Measurements from ENCODE around the gene SEC24B.

Gene SEC24B

DNA sequence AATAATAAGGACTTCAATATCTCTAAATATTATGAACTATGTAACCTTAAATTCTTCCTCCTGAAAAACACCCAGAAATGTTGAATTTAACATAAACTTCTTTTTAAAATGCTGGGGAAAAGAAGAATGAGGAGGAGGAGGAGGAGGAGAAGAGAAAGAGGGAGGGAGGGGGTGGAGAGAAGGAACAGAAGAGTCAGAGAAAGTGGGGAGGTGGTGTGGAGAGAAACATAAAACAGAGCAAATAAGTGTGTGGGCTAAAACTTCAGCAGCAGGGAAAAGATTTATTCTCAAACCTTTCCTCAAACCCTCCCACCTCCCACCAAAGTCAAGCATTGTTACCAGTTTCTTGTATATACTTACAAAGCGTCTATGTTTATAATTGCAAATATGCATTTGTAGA, 34.7 kb upstream of the SEC24B start:
- no peak for DNase-seq (ENCODE audit: low read depth)
- TF ChIP-seq, protein P1, sequence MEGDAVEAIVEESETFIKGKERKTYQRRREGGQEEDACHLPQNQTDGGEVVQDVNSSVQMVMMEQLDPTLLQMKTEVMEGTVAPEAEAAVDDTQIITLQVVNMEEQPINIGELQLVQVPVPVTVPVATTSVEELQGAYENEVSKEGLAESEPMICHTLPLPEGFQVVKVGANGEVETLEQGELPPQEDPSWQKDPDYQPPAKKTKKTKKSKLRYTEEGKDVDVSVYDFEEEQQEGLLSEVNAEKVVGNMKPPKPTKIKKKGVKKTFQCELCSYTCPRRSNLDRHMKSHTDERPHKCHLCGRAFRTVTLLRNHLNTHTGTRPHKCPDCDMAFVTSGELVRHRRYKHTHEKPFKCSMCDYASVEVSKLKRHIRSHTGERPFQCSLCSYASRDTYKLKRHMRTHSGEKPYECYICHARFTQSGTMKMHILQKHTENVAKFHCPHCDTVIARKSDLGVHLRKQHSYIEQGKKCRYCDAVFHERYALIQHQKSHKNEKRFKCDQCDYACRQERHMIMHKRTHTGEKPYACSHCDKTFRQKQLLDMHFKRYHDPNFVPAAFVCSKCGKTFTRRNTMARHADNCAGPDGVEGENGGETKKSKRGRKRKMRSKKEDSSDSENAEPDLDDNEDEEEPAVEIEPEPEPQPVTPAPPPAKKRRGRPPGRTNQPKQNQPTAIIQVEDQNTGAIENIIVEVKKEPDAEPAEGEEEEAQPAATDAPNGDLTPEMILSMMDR (conservative IDR thresholded peaks at IDR 0.05; ENCODE audit: low read depth, low read length): no peak

DNA sequence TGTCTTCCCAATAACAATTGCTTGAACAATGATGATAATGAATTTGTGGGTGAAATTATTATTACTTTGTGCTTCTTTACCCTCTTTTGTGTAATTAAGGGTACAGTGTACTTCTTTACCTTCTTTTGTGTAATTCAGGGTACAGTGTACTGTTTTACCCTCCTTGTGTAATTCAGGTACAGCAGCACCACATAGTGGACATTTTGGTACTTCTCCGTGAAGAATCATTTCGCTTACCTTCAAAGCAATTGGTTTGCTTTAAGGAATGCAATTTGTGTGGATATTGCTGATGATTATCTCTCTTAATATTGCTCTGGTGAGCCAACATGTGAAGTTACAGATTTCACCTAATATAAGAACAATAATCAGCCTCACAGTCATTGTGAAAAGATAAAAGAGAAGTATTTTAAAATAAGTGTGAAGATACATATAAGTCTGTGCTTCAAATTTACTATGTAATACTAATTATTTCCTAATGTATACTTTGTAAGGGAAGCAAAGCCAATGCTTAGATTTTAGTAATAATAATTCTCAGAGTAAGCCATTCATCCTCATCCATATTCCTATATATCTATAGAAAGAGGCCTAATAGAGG, 27.2 kb upstream of the SEC24B start:
- DNase-seq (ENCODE audit: low read depth): peak; percentile 29
- H3K4me3 ChIP-seq (ENCODE audit: low read length): no peak overlapping the region
- TF ChIP-seq, protein P1 (conservative IDR thresholded peaks at IDR 0.05; ENCODE audit: low read depth, low read length): peak; percentile 76

More for the DNA sequence above, 34.7 kb upstream of the SEC24B start:
- H3K4me3 ChIP-seq (ENCODE audit: low read length): no peak overlapping the region

DNA sequence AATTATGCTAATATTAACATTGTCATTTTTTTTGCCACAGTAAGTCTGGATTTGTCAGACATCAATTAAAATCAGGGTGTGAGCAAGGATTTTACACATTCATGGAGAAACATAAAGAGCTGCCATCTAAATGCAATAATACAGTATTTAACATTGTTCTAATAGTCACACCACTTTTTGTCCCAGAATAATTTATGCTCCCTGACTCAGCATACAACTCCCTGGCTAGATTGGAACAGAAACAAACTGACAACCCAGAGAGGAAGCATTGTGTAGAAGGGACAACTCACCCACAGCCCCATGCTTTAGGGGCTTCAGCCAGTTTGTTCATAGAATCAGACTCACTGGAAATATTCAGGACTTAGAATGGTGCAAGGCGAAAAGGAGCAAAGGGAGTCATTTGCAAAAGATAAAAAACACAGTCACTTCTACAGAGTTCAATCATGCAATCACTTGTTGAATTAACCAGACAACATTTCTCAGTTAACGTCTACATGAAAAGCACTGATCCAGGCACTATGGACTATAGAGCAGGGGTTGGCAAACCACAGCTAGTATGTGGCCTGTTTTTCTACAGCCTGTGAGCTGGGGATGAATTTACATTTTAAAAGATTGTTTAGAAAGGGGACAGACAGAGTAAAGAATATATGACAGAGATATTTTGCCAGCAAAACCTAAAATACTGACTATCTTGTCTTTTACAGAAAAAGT, 26.4 kb upstream of the SEC24B start:
- no peak overlapping the region for H3K4me3 ChIP-seq (ENCODE audit: low read length)
- TF ChIP-seq, protein P1 (conservative IDR thresholded peaks at IDR 0.05; ENCODE audit: low read depth, low read length): no peak
- no peak for DNase-seq (ENCODE audit: low read depth)

DNA sequence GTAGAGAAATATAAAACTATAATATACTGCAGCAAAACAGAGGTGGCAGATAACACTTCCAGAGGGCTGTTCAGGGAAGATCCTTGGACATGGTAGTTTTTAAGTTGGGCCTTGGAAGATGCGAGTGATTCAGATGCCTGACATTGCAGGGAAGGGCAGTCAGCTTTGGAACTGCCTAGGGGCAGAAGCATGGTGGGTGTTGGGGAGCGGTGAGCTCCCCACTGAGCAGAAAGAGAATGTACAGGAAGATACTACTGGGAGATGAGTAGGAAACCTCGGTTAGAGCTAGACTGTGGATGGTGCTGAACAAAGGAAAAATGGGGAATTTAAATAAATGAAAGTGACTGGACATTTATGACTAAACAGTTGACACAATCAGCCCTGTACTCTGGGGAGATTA, 24.9 kb upstream of the SEC24B start:
- H3K4me3 ChIP-seq (ENCODE audit: low read length): no peak overlapping the region
- TF ChIP-seq, protein P1 (conservative IDR thresholded peaks at IDR 0.05; ENCODE audit: low read depth, low read length): no peak
- no peak for DNase-seq (ENCODE audit: low read depth)

DNA sequence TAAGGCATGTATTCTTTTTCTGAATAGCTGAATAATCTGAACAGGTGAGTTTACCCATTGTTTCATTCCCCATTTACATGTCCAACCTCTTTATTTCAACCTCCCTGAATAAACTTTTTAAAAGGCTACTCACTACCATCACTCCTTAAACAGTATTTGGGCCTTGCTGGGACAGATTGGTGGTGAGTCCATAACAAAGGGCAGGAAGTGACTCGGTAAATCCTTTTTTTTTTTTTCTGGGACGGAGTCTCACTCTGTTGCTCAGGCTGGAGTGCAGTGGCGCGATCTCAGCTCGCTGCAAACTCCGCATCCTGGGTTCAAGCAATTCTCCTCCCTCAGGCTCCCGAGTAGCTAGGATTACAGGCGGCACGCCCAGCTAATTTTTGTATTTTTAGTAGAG, 23.4 kb upstream of the SEC24B start:
- no peak for DNase-seq (ENCODE audit: low read depth)
- no peak overlapping the region for H3K4me3 ChIP-seq (ENCODE audit: low read length)
- TF ChIP-seq, protein P1 (conservative IDR thresholded peaks at IDR 0.05; ENCODE audit: low read depth, low read length): no peak

DNA sequence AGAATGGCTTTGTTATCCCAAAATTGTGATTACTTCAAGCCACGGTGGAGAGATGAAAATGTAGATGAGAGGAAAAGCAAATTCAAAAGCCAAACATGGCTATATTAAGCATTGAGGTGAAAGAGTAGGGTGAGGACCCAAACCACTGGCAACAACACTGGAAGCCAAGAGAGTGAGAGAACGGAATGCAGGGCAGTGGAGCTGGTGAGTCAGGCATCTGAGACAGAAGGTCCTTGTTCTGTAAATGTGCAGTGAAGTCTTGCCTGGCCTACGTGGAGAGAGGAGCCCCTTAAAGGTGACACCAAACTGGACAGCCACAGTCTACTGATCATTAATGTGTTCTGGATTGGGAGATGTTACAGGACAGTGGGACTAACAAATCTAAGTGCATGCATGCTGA, 22.8 kb upstream of the SEC24B start:
- no peak overlapping the region for H3K4me3 ChIP-seq (ENCODE audit: low read length)
- no peak for DNase-seq (ENCODE audit: low read depth)
- TF ChIP-seq, protein P1 (conservative IDR thresholded peaks at IDR 0.05; ENCODE audit: low read depth, low read length): no peak

DNA sequence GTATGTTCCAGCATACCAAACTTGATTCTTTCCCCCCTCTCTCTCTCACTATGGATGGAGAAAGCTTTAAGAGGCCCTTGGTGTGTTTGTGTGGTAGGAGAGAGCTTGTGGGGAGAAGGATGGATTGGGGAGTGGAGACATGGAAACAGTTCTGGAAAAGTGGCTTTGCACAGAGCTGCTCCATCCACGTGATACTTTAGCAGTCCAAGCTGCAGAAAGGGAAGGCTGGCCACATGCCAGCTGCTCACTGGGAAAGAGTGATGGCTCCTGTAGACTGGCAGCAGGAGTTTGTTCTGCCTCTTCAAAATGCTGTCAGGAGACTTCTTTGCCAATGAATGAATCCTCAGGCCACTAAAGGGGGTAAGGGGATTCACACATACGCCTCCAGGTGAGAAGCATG, 21.7 kb upstream of the SEC24B start:
- no peak for DNase-seq (ENCODE audit: low read depth)
- TF ChIP-seq, protein P1 (conservative IDR thresholded peaks at IDR 0.05; ENCODE audit: low read depth, low read length): no peak
- no peak overlapping the region for H3K4me3 ChIP-seq (ENCODE audit: low read length)
